Activated CD4-positive, alpha-beta T cell treated with anti-CD3 and anti-CD28 coated beads for 1 hour (primary cell): Measurements from ENCODE around the gene HMX1.

Experiments used
- DNase-seq: peaks from one replicate; pipeline ENCODE4 v3.0.0-alpha.2; 2020

HMX1 gene

GRCh38 chr4:8838961-8839431 is 32.6 kb downstream of the HMX1 start:
- DNase-seq, result no peak

- DNase-seq, result no peak
These were observed 33.2 kb downstream of the HMX1 start for GRCh38 chr4:8838296-8838960.

DNA sequence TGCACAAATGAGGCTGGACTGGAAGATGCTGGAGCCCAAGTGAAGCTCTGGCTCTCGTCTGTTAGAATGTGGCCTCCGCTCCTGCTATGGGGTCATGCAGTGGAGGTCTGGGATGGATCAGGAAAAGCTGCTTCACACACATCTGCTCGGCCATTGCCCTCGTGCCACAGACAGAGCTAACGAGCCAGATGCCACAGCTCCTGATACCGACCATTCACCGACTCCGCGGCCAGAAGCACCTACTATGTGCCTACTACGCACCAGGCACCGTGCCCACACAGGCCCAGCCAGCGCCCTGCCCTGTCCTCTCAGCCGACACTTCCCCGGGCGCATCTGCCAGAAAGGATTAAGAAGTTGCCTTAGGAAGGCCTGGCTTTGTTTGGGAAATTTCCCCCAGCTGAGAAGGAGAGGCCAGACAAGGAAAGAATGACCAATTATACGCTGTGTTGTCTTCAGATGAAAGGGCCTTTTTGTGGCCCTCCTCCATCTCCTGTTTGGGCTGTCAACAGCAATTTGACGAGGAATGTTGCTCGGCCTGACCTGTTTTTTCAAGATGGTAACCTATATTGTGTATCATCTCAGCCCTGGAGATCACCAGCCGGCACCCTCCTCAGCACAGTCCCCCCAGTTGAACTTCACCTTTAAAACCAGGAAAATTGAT is 34.3 kb downstream of the HMX1 start:
- no peak for DNase-seq

- no peak for DNase-seq
These were observed 34.9 kb downstream of the HMX1 start for GRCh38 chr4:8836664-8837171.

DNA sequence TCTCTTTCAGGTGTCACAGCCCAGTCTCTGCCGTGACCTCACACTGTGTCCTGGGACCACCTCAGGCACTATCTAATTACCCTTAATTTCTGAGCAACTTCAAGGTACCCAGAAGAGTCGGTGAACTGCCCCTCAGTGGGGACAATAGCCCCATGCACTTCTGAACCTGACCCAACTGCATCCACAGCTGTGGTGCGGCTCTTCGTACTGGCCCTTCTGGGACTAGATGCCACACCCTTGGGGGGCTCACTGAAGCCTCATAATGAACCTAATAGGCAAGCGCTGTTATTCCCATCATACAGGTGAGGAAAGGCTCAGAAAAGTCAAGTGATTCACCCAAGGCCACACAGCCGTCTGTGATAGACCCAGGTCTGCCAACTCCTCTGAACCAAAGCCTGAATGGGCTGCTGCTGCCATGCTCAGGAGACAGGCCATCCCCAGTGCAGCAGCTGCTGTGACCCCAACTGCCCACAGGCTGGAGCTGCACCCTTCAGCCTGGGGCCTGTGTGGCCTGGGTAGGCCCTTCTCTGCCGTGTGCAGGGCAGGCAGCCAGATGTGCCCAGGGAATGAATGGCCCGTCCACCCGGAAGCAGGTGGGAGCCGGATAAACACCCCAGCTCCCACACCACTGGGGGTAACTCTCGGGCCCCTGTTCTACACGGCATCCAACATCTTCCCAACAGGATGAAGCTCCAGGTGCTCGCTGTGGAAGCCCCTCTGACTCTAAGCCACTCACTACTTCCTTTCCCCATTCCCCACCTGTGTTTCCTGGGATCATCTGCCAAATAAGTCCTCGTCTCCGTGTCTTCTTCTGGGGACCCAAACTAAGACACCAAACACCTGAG is 35.9 kb downstream of the HMX1 start:
- DNase-seq, result no peak

DNA sequence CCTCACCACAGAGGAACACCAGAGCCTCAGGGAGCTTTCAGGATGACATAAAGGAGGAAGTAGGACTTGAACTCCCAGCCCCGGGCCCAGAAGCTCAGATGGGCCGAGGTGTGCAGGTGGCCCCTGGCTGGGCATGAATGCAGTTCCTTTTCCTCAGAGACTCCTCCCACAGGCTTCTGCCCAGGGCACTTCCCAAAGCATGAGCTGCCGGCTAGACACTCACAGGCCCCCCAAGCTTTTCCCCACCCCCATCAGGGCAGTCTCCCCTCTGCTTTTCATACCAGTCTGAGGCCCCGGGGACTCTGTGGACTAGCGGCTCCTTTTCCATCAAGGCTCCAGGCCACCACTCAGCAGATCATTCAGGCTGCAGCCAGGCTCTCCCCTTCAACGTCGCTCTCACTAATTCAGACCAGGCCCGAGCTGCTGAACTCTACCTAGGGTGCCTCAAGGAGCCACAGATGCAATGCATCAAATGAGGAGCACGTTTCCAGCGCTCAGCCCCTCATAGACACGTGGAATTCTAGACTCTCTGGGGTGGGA is 36.9 kb downstream of the HMX1 start:
- DNase-seq, result no peak

- DNase-seq, result no peak
These were observed 39.3 kb downstream of the HMX1 start for GRCh38 chr4:8832113-8832915.

DNA sequence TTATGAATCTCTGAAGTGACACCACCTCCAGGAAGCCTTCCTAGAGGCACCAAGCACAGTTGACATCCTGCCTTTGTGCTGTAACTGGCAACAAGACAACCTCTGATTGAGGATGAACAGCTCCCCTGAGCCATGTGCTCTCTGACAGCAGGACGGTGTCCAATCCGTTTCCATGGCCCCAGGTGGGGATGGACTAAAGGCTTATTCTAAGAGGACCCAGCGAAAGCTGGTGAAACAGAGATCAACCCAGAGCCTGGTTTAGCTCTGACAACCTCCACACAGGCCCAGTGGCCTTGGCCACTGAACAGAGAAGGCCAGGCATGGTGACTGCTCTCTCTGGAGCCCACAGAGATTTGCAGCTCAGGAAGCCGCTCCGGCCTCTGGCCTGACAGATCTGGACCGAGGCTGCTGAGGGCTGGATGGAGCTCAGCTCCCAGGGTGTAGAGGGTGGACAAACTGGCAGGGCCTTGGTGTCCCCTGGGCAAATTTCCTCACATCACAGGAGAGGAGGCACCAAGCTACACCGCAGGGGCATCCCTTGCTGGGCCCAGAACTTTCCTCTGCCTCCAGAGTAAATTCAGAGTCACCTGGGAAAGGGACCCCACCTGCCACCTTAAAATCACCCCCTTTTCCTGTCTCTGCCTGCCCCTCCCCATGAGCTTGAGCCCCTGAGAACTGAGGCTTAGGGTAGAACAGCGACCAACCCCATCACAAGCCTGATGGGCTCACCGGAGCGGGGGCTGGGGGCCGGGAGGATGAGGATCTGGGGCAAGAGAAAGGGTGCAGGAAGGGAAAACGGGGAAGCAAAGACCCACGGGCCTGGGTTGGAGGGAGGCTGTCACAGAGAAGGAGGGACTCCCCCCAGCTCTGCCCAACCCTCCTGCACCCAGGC is 40.2 kb downstream of the HMX1 start:
- no peak for DNase-seq

DNA sequence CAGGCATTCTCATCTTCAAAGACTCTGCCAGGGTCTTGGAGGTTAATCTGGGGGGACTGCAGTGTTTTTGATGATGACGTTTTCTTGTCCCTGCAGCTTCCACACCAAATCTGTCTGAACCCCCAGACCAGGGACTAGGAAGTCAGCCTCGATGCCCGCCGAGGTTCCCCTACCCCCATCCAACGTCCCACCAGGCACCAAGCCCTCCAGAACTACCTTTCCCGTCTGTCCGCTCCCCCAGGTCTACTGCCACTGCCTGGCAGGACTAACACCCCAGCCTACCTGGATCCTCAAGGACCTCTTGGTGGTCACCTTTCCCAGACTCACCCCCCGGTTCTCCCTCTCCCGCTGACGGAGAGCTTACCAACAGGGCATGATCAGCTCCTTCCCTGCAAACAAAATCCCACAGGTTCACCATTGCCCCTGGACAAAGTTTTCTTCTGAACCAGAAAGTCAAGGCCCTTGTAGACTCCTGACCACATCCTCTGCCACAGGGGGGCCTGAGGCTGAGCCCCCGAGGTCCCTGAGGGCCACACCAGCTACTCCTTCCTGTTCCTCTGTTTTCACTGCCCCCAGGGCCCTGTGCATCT is 40.9 kb downstream of the HMX1 start:
- DNase-seq, result no peak

GRCh38 chr4:8830056-8830455 is 41.6 kb downstream of the HMX1 start:
- no peak for DNase-seq

DNA sequence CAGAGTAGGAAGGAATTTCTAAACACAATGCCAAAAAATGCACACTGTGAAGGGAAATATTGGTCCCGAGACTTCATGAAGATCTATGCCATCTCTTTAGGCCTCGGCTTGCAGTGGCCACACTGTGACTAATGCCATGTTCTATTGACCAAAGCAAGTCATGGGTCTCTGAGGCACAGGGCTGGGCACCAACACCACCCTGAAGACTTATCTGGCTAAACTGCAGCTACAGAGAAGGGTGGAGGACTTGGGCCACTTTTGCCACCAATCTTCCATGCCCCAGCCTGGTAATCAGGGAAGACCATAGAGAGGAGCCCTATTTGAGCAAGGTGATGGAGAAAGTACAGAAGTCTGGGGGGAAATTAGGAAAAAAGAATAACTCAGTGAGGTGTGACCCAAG is 42.1 kb downstream of the HMX1 start:
- DNase-seq, result no peak

- DNase-seq, result no peak
These were observed 42.8 kb downstream of the HMX1 start for GRCh38 chr4:8828869-8829268.

DNA sequence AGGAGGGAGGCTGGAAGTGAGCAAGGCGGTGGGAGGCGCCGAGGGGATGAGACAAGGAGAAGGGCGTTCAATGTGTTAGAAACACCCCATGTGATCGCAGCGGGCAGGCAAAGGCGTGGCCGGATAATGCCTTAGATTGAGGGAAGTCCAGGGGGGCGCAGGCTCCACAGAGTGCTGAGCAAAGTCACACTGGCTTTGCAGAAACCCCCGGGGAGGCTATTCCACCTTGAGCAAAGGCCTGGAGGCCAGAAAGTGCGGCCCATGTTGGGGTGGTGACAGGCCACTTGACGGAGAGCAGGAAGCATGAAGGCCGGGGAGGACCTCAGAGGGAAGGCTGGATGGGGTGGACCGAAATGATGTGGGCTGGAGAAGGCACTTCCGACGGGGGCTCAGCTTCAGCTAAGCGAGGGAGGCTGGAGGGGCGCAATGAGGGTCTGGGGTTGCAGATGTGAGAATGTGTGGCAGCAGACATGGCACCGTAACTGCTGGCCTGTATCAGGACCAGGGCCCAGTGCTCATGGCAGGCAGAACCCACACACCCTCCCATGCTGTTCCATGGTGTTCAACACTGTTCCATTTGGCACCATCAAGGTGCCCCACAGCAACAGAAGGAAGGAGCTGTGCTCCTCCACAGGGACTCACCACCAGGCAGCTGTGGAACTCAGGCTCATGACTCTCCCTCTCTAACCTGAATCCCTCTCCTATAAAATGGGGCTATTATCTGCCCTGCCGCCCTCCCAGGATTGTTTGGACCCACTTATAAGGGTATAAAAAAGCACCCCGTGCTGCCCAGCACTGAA is 50.3 kb downstream of the HMX1 start:
- no peak for DNase-seq

GRCh38 chr4:8820178-8821102 is 51.2 kb downstream of the HMX1 start:
- no peak for DNase-seq

DNA sequence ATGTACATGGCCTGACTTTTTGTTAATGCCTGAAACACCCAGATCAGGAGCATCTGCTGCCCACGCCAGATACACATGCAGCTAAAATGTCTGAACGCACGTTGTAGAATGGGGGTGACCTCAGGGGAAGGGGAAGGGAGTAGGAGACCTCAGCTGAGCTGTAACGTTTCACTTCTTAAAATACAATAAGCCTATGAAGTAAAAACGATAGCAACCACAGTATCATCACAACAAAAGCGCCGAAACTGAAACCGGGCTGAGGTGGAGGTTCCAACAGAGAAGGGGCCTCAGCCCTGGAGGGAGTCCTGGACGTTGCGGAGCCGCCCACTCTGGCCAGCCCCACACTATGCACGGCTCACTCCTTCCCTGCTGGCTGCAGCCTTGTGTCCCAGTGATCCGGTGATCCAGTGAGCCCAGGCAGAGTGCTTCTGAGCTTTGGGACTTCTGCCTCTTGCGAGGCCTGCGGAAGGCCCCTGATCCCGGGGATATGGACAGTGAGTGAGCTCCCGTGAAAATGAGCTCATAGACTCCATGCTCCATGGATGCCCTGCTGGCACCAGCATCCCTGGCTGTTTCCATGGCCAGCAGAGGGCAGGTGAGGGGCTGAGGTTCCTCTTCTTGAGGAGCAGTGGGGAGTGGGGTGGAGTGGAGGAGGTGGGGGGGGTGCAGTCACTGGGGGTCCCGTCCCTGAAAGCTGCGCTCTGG is 52.0 kb downstream of the HMX1 start:
- no peak for DNase-seq

GRCh38 chr4:8819019-8819418 is 52.6 kb downstream of the HMX1 start:
- no peak for DNase-seq

DNA sequence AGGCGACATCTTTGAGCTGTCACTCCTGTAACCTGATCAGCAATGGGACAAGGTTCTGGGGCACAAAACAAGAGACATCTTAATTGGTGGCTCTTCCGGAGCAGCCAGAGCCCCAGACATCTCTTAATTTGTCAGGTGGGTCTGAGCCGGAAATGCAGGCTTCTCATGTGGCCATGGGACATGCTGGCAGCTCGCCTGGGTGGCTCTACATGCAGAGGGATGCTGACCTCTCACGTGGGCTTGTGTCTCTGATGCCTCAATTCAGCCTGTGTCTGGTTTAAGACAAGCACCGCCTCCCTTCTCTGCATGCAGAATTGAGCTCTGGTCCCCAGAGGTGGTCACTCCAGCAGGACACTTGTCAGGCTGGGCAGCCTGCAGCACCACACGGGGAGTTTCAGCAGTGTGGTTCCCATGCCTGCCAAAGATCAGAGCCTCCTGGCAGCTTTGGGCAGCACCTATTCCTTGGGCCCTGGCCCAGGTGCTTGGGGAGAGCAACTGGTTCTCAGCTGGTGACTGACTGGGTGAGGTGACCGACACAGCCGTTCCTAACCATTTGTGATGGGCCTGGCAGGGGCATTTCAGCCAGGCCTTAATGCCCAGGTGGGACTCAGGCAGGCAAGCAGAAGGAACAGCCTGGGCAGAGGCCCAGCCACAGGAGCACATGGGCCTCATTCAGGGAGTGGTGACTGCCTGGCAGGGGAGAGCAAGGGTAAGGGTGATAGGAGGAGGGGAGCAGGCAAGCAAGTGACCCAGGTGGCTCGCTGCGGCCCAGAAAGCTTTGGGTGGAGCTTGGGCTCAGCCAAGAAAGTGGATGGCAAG is 53.4 kb downstream of the HMX1 start:
- DNase-seq, result no peak

DNA sequence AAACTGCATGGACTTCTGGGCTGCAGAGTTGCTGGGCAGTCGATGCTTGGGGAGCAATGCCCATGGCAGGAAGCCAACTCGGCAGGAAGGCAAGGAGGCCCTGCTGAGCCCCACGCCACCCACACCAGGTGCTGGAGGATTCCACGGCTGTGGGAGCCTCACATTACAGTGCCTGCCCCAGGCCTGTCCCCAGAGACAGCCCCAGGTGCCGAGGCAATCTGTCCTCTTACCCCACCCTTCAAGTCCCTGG is 53.9 kb downstream of the HMX1 start:
- DNase-seq, result no peak
